Measurements from ENCODE around the gene CAMK2D. TPM values are rescaled to one million over a fixed set of nuclear protein-coding genes. Genes with fewer than 3 reads are reported as not detected.

CAMK2D gene
- total RNA-seq, 1 experiment from 2014 or later = 9.0 TPM

DNA sequence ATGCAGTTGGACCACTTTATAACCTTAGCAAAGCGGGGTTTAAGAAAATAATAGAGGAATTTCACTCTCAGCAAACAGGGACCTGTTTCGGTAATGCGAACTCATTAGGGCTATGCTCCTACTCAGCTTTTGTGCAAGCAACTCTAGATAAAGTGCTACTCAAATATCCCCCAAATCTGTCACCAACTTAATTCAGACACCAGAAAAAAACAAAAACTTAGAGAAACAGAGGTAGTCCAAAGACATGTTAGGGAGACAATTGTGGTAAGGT, 123.0 kb downstream of the CAMK2D start:
- DNase-seq = no peak
- Histone ChIP-seq H3K9me3 (ENCODE audit: control insufficient read depth, low read depth, low read length) (no peaks in the 10 kb centered on the region), H3K4ac (ENCODE audit: low read depth, low read length) (no peak overlapping the region), H2BK20ac (ENCODE audit: low read depth, low read length, poor library complexity, severe bottlenecking) (no peak overlapping the region), H3K27ac (ENCODE audit: insufficient read length, low read depth, low read length) (no peak overlapping the region), H2AFZ (ENCODE audit: low read length) (no peak overlapping the region), H3K4me2 (ENCODE audit: insufficient read depth, insufficient read length, low read length) (no peak overlapping the region), H2BK5ac (ENCODE audit: insufficient read length, low read length) (no peak overlapping the region), H3K79me1 (ENCODE audit: insufficient read depth, low read depth, low read length, poor library complexity, severe bottlenecking) (no peaks in the 10 kb centered on the region), H3K14ac (ENCODE audit: insufficient read depth, low read length) (no peak overlapping the region), H3K4me1 (ENCODE audit: insufficient read depth, low read length) (no peaks in the 10 kb centered on the region; the same call in 1 of the 2 replicates), H3K23me2 (ENCODE audit: insufficient read length, low read depth, low read length, poor library complexity, severe bottlenecking) (no peaks in the 10 kb centered on the region), H3K23ac (ENCODE audit: insufficient read length, low read depth, low read length) (no peak overlapping the region), H3K56ac (ENCODE audit: insufficient read length, low read depth, low read length) (no peak overlapping the region), H2BK15ac (ENCODE audit: low read depth, low read length) (no peak overlapping the region), H2BK120ac (ENCODE audit: low read depth, low read length, poor library complexity, severe bottlenecking) (no peak overlapping the region), H4K91ac (ENCODE audit: insufficient read length, low read depth, low read length) (no peak overlapping the region), H4K5ac (ENCODE audit: insufficient read length, low read depth, low read length) (no peak overlapping the region), H2BK12ac (ENCODE audit: insufficient read length, low read depth, low read length) (no peak overlapping the region), H4K8ac (replicated peaks; ENCODE audit: insufficient read length, low read depth, low read length) (no peak overlapping the region), H4K20me1 (ENCODE audit: control insufficient read depth, insufficient read depth, insufficient read length) (no peaks in the 10 kb centered on the region), H3T11ph (ENCODE audit: low read length) (no peak overlapping the region), H2AK5ac (ENCODE audit: insufficient read length, low read length) (no peak overlapping the region), H3K79me2 (ENCODE audit: insufficient read depth, low read length) (no peaks in the 10 kb centered on the region), H3K9ac (ENCODE audit: extremely low read depth, insufficient read length, low read length) (no peak overlapping the region), H3K27me3 (ENCODE audit: insufficient read depth, low read length) (no peaks in the 10 kb centered on the region), H3K18ac (ENCODE audit: insufficient read length, low read depth, low read length) (no peak overlapping the region)
- Mint-ChIP-seq H3K27ac (no peak overlapping the region), H3K9me3 (no peaks in the 10 kb centered on the region), H3K4me3 (no peak overlapping the region), H3K4me1 (peaks cover 10 to 21% of the 10 kb centered on the region in 2 experiments), H3K36me3 (ENCODE audit: insufficient read depth in 1 of 3, low read depth in 3 of 3) (no peaks in the 10 kb centered on the region), H3K27me3 (ENCODE audit: low read depth) (no peaks in the 10 kb centered on the region)
- no CpG with 5 or more reads among the region's 3 CpGs for WGBS (ENCODE audit: extremely low coverage, insufficient read length, low lambda C conversion rate)
- TF ChIP-seq, protein P1, sequence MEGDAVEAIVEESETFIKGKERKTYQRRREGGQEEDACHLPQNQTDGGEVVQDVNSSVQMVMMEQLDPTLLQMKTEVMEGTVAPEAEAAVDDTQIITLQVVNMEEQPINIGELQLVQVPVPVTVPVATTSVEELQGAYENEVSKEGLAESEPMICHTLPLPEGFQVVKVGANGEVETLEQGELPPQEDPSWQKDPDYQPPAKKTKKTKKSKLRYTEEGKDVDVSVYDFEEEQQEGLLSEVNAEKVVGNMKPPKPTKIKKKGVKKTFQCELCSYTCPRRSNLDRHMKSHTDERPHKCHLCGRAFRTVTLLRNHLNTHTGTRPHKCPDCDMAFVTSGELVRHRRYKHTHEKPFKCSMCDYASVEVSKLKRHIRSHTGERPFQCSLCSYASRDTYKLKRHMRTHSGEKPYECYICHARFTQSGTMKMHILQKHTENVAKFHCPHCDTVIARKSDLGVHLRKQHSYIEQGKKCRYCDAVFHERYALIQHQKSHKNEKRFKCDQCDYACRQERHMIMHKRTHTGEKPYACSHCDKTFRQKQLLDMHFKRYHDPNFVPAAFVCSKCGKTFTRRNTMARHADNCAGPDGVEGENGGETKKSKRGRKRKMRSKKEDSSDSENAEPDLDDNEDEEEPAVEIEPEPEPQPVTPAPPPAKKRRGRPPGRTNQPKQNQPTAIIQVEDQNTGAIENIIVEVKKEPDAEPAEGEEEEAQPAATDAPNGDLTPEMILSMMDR (conservative IDR thresholded peaks at IDR 0.05) = no peak
